GM19025 (cell line): ENCODE data around the gene MEX3D.

Source experiments
- ATAC-seq: cut with Tn5 transposase; IDR thresholded peaks from one replicate; pipeline ENCODE4 v1.9.1; 2021; ENCODE audit warnings: mild to moderate bottlenecking, low read depth, moderate library complexity; ENCODE audit not compliant: unreplicated experiment

MEX3D gene

GRCh38 chr19:1505991-1506881 is 61.9 kb downstream of the MEX3D start:
- no peak for ATAC-seq

- no peak for ATAC-seq
These were observed 63.1 kb downstream of the MEX3D start for GRCh38 chr19:1505012-1505411.
